Caco-2 (cell line): Measurements from ENCODE around the gene RPL7A. TPM values are rescaled to one million over a fixed set of nuclear protein-coding genes. Genes with fewer than 3 reads are reported as not detected.
A peak's percentile ranks its signal among the peaks of the same experiment; 100 is the strongest.

Source experiments
- BruUV-seq: library from RNA; stranded (reverse); fragments of 400-500 nt; replicated peaks from 2 replicates; lab custom pipeline; 2021; lab: Mats Ljungman, UMichigan
- CTCF ChIA-PET: fragments of 300-600 bp; sonication (Branson Sonifier 250); formaldehyde crosslinking; loops from one replicate; lab custom pipeline; 2022; ENCODE audit warnings: antibody characterized with exemption; lab: Charles Lee
- POLR2A ChIA-PET: fragments of 300-600 bp; sonication (Branson Sonifier 250); formaldehyde crosslinking; loops from one replicate; lab custom pipeline; 2022; ENCODE audit warnings: antibody characterized with exemption; lab: Charles Lee
- DNase-seq, 2 experiments: peaks; one replicate each; pipeline versions ENCODE4 v3.0.0 to v3.0.0-alpha.2; 2020 to 2022
- H3K27me3 ChIP-seq: replicated peaks from 2 replicates; pipeline ENCODE4 v1.6.0; 2011; ENCODE audit warnings: low read length; ENCODE audit not compliant: control insufficient read depth, insufficient read depth
- H3K36me3 ChIP-seq: 2 replicates; pipeline ENCODE4 v1.5.1; 2011; ENCODE audit warnings: low read length; ENCODE audit not compliant: control insufficient read depth, insufficient read depth
- H3K4me1 ChIP-seq: fragments of 250-450 bp; sonication (Bioruptor Pico); 2 replicates; pipeline ENCODE4 v1.5.1; 2020; ENCODE audit warnings: mild to moderate bottlenecking
- H3K4me3 ChIP-seq: 2 replicates; pipeline ENCODE4 v1.5.1; 2011; ENCODE audit warnings: low read depth, mild to moderate bottlenecking, control low read depth, low read length
- H3K9me3 ChIP-seq: fragments of 250-450 bp; sonication (Bioruptor Pico); 2 replicates; pipeline ENCODE4 v1.5.1; 2020; ENCODE audit warnings: mild to moderate bottlenecking, moderate library complexity
- H3K27ac Mint-ChIP-seq: one replicate; pipeline ENCODE4 v1.8.0; 2022; ENCODE audit warnings: mixed read lengths; ENCODE audit not compliant: unreplicated experiment
- H3K27me3 Mint-ChIP-seq: one replicate; pipeline ENCODE4 v1.8.0; 2022; ENCODE audit warnings: mixed read lengths; ENCODE audit not compliant: insufficient read depth, unreplicated experiment
- H3K36me3 Mint-ChIP-seq: one replicate; pipeline ENCODE4 v1.8.0; 2022; ENCODE audit warnings: mild to moderate bottlenecking, mixed read lengths; ENCODE audit not compliant: insufficient read depth, unreplicated experiment
- H3K4me1 Mint-ChIP-seq: one replicate; pipeline ENCODE4 v1.8.0; 2022; ENCODE audit warnings: low read depth, mixed read lengths; ENCODE audit not compliant: unreplicated experiment
- H3K4me3 Mint-ChIP-seq: one replicate; pipeline ENCODE4 v1.8.0; 2022; ENCODE audit warnings: mild to moderate bottlenecking, moderate library complexity, mixed read lengths; ENCODE audit not compliant: unreplicated experiment
- H3K9me3 Mint-ChIP-seq: one replicate; pipeline ENCODE4 v1.8.0; 2022; ENCODE audit warnings: mixed read lengths; ENCODE audit not compliant: unreplicated experiment
- CTCF ChIP-seq, 2 experiments: fragments of 200-600 bp in 1 of 2; IDR thresholded peaks; 1 replicate in 1 of 2; 2 replicates in 1 of 2; pipeline versions ENCODE4 v1.5.1 to v1.8.0; 2011 to 2022; ENCODE audit warnings: antibody characterized with exemption in 1 of 2, control low read depth in 1 of 2, inconsistent platforms in 1 of 2, low read depth in 1 of 2, low read length in 1 of 2, mild to moderate bottlenecking in 1 of 2, moderate library complexity in 1 of 2; ENCODE audit not compliant: insufficient read depth in 1 of 2, severe bottlenecking in 1 of 2, unreplicated experiment in 1 of 2
- intact Hi-C: fragments of 100-400 bp; cut with micrococcal nuclease; formaldehyde crosslinking; loops from one replicate; pipeline ENCODE4 v1.10.0; 2022; ENCODE audit not compliant: unreplicated experiment
- total RNA-seq: library from RNA; stranded (reverse); gene quantifications from 2 replicates; pipeline ENCODE4 v1.2.3, GENCODE V29; 2022

RPL7A gene
- total RNA-seq, 1 experiment from 2014 or later, result 1,995 TPM

DNA sequence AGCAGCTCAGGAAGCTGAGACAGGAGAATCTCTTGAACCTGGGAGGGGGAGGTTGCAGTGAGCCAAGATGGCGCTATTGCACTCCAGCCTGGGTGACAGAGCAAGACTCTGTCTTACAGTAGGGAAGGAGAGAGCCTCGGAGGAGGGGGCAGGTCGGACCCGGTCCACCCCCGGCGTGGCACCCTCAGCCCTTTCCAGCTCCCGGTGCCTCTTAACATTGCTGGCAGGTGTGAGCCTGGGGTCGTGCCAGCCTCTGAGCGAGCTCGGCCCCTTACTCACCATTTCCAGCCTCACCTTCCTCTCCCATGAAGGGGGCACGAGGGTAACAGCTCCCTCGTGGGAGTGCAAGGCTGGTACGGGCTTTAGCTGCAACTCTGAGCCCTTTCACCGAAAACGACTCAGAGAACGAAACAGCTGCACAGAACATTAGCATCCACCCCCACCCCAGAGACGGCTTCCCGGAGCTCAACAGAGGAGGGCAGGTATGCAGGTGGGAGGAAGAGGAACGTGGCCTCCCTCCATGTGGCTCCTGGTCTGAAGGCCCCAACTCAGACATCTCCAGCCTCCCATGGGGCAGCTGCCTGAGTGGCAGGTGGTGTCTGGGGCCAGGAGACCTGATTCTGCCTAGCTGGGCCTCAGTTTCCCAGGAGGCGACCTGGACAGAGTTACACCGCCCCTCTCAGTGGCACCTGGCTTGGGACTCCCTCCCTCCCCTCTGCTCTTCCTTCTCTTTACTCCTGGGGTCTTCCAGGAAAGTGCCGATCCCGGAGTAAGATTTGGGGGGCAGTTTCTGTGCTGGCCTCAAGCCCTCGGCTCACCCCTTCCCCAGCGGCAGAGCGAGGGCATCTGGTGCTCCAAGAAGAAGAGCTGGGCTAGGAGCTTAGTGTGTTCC is 44.5 kb upstream of the RPL7A start:
- Mint-ChIP-seq H3K4me3 (no peak overlapping the region), H3K36me3 (no peaks in the 10 kb centered on the region), H3K9me3 (peaks cover 3% of the 10 kb centered on the region), H3K27ac (no peak overlapping the region), H3K27me3 (no peaks in the 10 kb centered on the region), H3K4me1 (no peaks in the 10 kb centered on the region)
- CTCF ChIA-PET, result no interaction called here
- no peaks in the 10 kb centered on the region for H3K9me3 ChIP-seq
- TF ChIP-seq CTCF (IDR thresholded peaks at IDR 0.05; ENCODE audit: insufficient read depth in 1 of 2, low read depth in 1 of 2, low read length in 1 of 2, severe bottlenecking in 1 of 2, unreplicated experiment in 1 of 2), result no peak
- POLR2A ChIA-PET, result no interaction called here
- no peak overlapping the region for H3K4me3 ChIP-seq
- intact Hi-C loops, result no loop called here
- BruUV-seq, result no TSS peak
- DNase-seq, result peak in 1 of 2 experiments; percentile 32
- H3K36me3 ChIP-seq, result no peaks in the 10 kb centered on the region
- no peaks in the 10 kb centered on the region for H3K4me1 ChIP-seq
- H3K27me3 ChIP-seq, result no peaks in the 10 kb centered on the region

GRCh38 chr9:133304158-133304470 is 43.9 kb upstream of the RPL7A start:
- Mint-ChIP-seq H3K9me3 (peaks cover 9% of the 10 kb centered on the region), H3K36me3 (no peaks in the 10 kb centered on the region), H3K4me1 (no peaks in the 10 kb centered on the region), H3K27me3 (no peaks in the 10 kb centered on the region), H3K27ac (no peak overlapping the region), H3K4me3 (no peak overlapping the region)
- Histone ChIP-seq H3K27me3 (no peaks in the 10 kb centered on the region), H3K36me3 (no peaks in the 10 kb centered on the region), H3K9me3 (peaks cover 1% of the 10 kb centered on the region; the same call in 1 of the 2 replicates), H3K4me3 (no peak overlapping the region), H3K4me1 (no peaks in the 10 kb centered on the region)
- intact Hi-C loops, result no loop called here
- ChIA-PET POLR2A (no interaction called here), CTCF (no interaction called here)
- DNase-seq, result peak in 1 of 2 experiments; percentile 29
- no TSS peak for BruUV-seq
- no peak for TF ChIP-seq CTCF (IDR thresholded peaks at IDR 0.05; ENCODE audit: insufficient read depth in 1 of 2, low read depth in 1 of 2, low read length in 1 of 2, severe bottlenecking in 1 of 2, unreplicated experiment in 1 of 2)

DNA sequence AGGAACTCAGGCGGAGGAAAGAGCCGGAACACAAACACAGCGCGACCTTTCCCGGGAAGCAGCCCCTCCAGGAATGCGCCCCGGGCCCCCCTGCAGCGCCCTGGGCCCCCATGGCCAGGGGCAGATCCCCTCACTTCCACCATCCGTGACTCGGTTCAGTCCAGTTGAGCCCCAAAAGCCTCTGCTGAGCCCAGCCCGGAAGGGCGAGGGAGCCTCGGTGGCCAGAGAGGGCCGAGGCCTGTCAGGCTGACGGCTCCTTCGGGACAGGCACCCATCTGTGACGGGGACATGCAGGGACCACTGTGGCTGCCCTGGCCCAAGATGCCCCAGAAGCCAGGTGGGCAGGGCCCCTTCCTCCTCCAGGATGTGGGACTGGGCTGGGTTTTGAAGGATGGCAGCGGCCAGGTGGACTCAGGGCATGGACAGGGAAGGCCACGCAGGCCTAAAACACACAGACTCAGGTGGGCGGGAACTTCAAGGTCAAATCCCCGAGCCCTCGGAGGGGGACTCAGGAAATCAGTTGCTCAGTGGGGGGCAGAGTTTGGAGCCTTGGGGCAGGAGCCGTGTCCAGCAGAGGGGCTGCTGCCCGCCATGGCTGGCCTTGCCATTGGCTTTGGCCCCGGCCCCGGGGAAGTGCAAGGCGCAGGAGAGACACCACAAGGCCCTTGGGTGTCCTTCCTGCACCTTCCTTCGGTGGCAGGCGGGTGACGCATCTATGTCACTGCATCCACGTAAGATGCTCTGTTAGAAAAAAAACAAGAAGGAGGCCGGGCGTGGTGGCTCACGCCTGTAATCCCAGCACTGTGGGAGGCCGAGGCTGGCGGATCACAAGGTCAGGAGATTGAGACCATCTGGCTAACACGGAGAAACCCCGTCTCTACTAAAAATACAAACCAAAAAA is 43.3 kb upstream of the RPL7A start:
- Histone ChIP-seq H3K4me3 (no peak overlapping the region), H3K36me3 (no peaks in the 10 kb centered on the region), H3K9me3 (peaks cover 6% of the 10 kb centered on the region; the same call in 1 of the 2 replicates), H3K27me3 (no peaks in the 10 kb centered on the region), H3K4me1 (no peaks in the 10 kb centered on the region)
- peak in 1 of 2 experiments; percentile 14 for DNase-seq
- ChIA-PET CTCF (no interaction called here), POLR2A (no interaction called here)
- TF ChIP-seq CTCF (IDR thresholded peaks at IDR 0.05; ENCODE audit: insufficient read depth in 1 of 2, low read depth in 1 of 2, low read length in 1 of 2, severe bottlenecking in 1 of 2, unreplicated experiment in 1 of 2), result no peak
- intact Hi-C loops, result no loop called here
- H3K4me1 Mint-ChIP-seq, result no peaks in the 10 kb centered on the region
- no peaks in the 10 kb centered on the region for H3K27me3 Mint-ChIP-seq
- peaks cover 15% of the 10 kb centered on the region for H3K9me3 Mint-ChIP-seq
- no peak overlapping the region for H3K27ac Mint-ChIP-seq
- H3K4me3 Mint-ChIP-seq, result no peak overlapping the region
- no TSS peak for BruUV-seq
- no peaks in the 10 kb centered on the region for H3K36me3 Mint-ChIP-seq
